ENCODE measurements around the gene TMEM186.
"Not testable (repeated sequence)": the region's sequence is repeated elsewhere in the genome, so short reads cannot be mapped to it uniquely, and the experiment has no call there.

Gene TMEM186, protein sequence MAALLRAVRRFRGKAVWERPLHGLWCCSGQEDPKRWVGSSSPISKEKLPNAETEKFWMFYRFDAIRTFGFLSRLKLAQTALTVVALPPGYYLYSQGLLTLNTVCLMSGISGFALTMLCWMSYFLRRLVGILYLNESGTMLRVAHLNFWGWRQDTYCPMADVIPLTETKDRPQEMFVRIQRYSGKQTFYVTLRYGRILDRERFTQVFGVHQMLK

DNA sequence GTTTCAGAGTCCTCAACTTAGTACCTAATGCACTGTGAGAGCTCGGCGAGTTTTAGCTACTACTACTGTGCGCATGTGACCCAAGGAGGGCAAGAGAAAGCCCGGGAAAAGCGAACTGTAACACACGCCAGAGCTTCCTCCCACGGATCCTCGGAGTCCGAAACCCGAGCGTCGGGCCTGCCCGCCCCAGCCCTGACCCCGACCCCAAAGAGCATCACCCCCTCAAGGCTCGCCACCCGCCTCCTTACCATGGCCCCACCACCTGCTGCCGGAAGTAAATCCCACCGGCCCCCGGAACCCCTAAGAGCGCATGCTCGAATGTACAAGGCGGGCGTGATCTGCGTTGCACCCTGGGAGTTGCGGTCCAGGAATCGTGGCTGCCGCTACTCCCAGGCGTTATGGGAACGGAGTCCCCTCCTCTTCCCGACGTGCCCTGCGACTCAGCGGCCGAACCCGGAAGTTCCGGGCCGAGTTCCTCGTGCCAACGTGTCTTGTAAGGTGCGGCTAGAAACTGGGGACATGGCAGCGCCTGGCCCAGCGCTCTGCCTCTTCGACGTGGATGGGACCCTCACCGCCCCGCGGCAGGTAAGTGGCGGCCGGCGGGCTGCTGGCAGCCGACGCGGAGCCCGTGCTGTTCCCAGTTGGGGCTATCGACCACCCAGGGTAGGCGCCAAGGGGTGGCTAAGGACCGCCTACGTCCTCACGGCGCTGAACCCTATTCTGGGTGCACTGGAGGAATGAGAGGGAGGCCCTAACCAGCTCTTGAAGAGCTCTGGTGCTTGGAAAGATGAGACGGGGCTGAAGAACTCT is at the start of gene TMEM186, which contains the start of gene PMM2:
Gene TMEM186, minus strand, starts transcription at position 276 of the 810 bp plus-strand sequence. Its CDS starts 25 bp downstream, at position 251.
Gene PMM2, plus strand, starts transcription at position 476 of the 810 bp plus-strand sequence. Its CDS starts 44 bp downstream, at position 520.
- peak; percentile 96 to 97 for DNase-seq
- TF ChIP-seq GATA1 (IDR thresholded peaks at IDR 0.05; ENCODE audit: low read depth, low read length) (no peak), POLR2A (IDR thresholded peaks at IDR 0.05; ENCODE audit: low read length) (peak; percentile 77)

DNA sequence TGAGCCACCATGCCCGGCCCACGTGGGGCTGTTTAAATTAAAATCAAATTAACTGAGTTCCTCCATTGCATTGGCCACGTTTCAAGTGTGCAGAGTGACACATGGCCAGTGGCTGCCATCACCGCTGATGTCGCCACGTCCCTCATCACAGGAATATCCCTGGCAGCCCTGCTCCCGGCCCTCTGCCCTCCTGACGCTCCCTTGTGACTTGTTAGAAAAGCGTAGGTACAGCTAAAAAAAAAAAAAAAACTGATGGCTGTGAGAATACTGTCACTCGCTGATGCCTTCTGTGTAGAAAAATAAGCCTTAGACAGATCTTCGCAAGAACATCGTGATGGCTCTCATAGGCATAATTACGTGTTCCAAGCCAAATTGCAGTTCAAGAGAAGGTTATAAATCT is 49.7 kb upstream of the TMEM186 start:
- no peak for DNase-seq
- TF ChIP-seq GATA1 (IDR thresholded peaks at IDR 0.05; ENCODE audit: low read depth, low read length) (no peak), POLR2A (IDR thresholded peaks at IDR 0.05; ENCODE audit: low read length) (no peak)

DNA sequence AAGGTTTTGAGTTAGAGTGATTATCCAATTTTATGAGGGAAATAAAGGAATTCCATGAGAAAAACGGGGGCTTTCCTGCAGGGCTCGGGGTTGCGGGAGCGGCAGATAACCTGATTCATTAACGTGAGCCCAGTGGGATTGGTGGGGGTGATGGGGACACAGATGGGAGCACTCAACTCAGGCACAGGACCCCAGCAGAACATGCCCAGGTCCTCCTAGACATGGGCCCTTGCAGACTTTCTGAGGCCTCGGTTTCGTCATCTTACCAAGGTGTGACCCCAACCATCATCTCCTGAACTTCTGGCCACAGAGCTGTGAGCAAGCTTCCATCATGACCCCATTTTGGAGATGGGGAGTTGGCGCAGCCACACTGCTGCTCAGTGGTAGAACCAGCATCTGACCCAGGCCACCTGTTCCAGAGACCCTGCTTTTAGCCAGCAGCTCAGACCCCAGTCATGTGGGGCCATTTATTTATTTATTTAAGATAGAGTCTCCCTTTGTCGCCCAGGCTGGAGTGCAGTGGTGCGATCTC is 49.0 kb upstream of the TMEM186 start:
- DNase-seq: no peak
- TF ChIP-seq GATA1 (IDR thresholded peaks at IDR 0.05; ENCODE audit: low read depth, low read length) (no peak), POLR2A (IDR thresholded peaks at IDR 0.05; ENCODE audit: low read length) (no peak)

DNA sequence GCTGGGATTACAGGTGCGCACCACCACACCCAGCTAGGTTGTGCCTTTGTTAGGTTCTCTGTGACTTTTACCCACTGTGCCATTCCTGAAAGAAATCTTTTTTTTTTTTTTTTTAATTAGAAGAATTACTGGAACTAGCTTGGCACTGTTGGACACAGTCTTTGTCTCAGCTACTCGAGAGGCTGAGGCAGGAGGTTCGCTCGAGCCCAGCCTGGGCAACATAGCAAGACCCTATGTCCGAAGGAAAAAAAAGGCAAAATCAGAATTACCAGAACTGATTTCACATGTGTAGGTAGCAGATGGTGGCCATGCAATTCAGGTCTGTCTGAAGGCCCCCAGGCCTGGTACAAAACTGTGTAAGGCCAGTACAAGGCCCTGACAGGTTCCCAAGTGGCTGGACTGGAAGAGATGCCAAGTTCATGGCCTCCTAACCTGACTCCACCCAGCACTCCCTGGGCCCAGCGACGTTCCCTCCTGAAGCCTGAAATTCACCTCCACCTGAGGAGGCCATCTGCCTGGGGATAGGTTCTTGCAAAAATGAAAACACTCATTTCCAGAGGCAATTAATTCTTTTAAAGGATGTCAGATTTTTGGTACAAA is 48.4 kb upstream of the TMEM186 start:
- no peak for DNase-seq
- TF ChIP-seq POLR2A (IDR thresholded peaks at IDR 0.05; ENCODE audit: low read length) (no peak), GATA1 (IDR thresholded peaks at IDR 0.05; ENCODE audit: low read depth, low read length) (no peak)

DNA sequence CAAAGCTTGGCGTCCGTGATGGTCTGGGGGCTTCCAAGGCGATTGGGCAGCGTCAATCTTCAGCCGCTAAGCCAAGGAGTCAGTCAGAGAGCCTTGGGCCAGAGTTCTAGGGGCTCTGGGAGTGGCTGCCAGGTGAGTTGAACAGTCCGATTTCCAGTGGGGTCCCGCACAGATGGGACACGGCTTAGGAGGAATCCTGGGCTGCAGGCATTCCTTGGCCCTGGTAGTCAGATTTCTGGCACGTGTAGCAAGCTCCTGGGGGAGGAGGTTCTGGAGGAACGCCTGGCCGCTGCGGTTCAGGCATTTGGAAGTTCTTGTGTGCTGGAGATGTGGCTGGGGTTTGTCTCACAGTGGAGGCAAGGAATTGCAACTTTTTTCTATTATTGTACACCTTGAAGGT is 45.9 kb upstream of the TMEM186 start:
- DNase-seq: not testable (repeated sequence)

GRCh38 chr16:8842016-8842415 is 44.6 kb upstream of the TMEM186 start:
- DNase-seq: not testable (repeated sequence)

DNA sequence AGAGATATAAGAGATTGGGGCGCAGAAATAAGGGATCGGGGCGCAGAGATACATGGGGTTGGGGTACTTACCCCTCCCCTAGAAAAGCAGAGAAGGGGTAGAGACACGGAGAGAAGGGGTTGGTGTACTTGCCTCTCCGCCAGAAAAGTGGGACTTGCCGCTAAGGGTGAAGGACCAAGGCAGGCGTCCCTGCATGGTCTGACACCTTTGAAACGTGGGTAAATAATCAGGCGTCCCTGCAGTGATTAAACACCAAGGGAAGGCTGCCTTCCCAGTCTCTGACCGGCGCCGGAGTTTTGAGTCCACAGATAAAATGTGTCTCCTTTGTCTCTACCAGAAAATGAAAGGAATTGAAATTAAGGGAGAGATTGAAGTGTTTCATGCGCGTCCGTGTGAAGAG is 40.2 kb upstream of the TMEM186 start:
- not testable (repeated sequence) for DNase-seq

GRCh38 chr16:8836797-8837196 is 39.4 kb upstream of the TMEM186 start:
- DNase-seq: not testable (repeated sequence)

DNA sequence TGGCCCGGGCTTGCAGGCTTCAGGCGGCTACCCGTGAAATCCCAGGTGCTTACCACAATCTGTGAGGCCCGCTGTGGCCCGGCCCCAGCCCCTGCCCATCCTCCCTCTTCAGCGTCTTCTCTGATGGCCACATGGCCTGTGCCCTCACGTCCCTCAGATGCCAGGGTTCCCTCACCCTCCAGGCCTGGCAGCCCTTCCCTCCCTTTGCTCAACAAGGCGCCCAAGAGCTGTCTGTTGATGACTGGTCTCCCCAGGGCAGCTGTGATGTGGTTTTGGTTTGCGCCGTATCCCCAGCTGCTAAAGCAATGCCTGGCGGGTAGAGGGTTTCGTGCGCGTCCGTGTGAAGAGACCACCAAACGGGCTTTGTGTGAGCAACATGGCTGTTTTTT is 35.3 kb upstream of the TMEM186 start:
- no peak for TF ChIP-seq GATA1 (IDR thresholded peaks at IDR 0.05; ENCODE audit: low read depth, low read length)
- no peak for TF ChIP-seq POLR2A (IDR thresholded peaks at IDR 0.05; ENCODE audit: low read length)
- DNase-seq: no peak

DNA sequence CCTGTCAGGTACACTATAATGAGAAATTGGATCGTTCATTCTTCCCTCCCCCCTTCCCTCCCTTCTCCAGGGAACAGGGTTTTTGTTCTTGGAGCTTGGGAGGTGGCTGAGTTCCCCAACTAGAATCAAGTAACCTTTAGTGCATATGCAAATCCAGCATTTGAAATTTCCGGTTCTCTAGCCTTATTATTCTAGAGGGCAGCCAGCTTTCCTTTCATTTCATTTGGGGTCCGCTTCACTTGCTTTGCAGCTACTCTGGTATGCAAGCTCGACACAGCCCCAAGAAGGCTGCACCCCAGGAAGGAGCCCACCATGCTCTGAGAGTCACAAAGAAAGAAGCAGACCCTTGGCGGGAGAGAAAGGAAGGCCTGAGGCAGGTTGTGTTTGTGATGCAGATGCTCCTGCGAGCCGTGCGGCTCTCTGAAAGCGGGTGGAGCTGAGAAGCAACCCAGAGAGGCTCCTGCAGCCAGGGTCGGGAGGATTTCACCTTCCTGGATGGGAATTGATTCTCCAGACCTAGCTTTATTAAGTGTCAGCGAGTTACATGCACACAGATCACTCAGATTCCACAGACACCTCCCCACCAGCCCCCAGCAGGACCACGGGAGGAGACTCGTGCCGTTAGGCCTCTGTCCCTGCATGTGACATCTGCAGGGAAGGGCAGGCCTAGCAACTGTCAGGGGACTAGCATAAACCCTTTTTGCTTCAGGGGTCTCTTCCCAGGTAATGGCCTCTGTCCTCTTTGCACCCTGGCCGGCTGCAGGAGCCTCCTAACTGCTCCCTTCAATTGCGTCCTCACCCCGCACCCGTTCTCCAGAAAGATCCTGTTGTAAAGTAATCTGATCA is 34.7 kb upstream of the TMEM186 start:
- TF ChIP-seq GATA1 (IDR thresholded peaks at IDR 0.05; ENCODE audit: low read depth, low read length) (no peak), POLR2A (IDR thresholded peaks at IDR 0.05; ENCODE audit: low read length) (no peak)
- DNase-seq: no peak

- DNase-seq: no peak
- no peak for TF ChIP-seq POLR2A (IDR thresholded peaks at IDR 0.05; ENCODE audit: low read length)
- no peak for TF ChIP-seq GATA1 (IDR thresholded peaks at IDR 0.05; ENCODE audit: low read depth, low read length)
Observed at GRCh38 chr16:8831450-8831849, 34.0 kb upstream of the TMEM186 start.

DNA sequence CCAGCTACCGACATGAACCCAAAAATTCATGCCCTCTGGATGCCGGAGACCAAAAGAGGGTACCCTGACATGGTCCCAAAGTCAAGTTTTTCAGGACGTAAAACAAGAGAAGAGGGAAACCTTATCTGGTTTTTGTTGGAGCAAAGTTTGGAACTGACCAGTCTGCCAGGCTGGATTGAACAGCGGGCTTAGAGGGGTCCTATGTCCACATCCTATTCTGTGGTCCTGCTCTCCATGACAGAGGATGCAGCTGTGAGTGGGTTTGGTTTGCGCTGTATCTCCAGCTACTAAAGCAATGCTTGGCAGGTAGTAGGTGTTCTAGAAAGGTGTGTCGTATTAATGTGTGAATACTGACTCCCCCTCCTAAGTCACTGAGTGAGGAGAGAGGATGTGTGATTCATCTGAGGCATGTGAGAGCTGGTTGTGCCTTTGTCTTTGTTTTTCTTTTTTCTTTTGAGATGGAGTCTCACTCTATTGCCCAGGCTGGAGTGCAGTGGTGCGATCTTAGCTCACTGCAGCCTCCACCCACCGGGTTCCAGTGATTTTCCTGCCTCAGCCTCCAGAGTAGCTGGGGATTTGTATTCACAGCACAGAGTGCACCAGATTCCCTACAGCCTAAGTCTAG is 31.2 kb upstream of the TMEM186 start:
- TF ChIP-seq GATA1 (IDR thresholded peaks at IDR 0.05; ENCODE audit: low read depth, low read length): no peak
- no peak for TF ChIP-seq POLR2A (IDR thresholded peaks at IDR 0.05; ENCODE audit: low read length)
- no peak for DNase-seq

GRCh38 chr16:8826278-8826879 is 28.9 kb upstream of the TMEM186 start:
- DNase-seq: no peak
- TF ChIP-seq GATA1 (IDR thresholded peaks at IDR 0.05; ENCODE audit: low read depth, low read length) (no peak), POLR2A (IDR thresholded peaks at IDR 0.05; ENCODE audit: low read length) (no peak)

Data from erythroblast (primary cell).